ENCODE results near the gene ASB10. TPM values are rescaled to one million over a fixed set of nuclear protein-coding genes. Genes with fewer than 3 reads are reported as not detected.

The ASB10 gene
- total and polyA plus RNA-seq, 7 donors: not detected

DNA sequence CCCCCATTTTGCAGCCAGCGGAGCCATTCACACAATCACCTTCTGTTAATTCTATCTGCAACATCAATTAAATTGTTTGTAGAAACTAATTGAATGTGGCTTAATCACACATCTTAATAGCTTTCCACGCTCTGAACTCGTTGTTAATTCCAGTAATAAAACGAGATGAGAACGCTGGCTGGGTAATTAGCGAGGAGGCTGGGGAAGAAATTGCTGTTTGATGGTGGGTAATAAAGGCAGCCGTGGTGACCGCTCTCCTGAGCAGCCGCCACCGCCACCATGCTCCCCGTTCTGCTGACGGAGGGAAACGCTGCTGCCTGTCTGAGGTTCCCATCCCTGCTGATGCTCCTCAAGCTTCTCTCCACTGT is 55.8 kb downstream of the ASB10 start:
- H3K27me3 ChIP-seq: no peaks in the 10 kb centered on the region
- no peak for DNase-seq
- TF ChIP-seq POLR2A (IDR thresholded peaks at IDR 0.05): no peak
- no peak for TF ChIP-seq EP300 (IDR thresholded peaks at IDR 0.05)
- TF ChIP-seq, protein P1, sequence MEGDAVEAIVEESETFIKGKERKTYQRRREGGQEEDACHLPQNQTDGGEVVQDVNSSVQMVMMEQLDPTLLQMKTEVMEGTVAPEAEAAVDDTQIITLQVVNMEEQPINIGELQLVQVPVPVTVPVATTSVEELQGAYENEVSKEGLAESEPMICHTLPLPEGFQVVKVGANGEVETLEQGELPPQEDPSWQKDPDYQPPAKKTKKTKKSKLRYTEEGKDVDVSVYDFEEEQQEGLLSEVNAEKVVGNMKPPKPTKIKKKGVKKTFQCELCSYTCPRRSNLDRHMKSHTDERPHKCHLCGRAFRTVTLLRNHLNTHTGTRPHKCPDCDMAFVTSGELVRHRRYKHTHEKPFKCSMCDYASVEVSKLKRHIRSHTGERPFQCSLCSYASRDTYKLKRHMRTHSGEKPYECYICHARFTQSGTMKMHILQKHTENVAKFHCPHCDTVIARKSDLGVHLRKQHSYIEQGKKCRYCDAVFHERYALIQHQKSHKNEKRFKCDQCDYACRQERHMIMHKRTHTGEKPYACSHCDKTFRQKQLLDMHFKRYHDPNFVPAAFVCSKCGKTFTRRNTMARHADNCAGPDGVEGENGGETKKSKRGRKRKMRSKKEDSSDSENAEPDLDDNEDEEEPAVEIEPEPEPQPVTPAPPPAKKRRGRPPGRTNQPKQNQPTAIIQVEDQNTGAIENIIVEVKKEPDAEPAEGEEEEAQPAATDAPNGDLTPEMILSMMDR (IDR thresholded peaks at IDR 0.05): no peak
- no peak for TF ChIP-seq POLR2AphosphoS5 (IDR thresholded peaks at IDR 0.05)
- H3K36me3 ChIP-seq: peaks cover 46 to 82% (median 72%) of the 10 kb centered on the region in 4 donors
- no peaks in the 10 kb centered on the region for H3K9me3 ChIP-seq
- 86 to 89% methylated on average over 13 of the region's 13 CpGs for WGBS, 2 donors
- H3K4me1 ChIP-seq: peaks cover 0 to 7% (median 2%) of the 10 kb centered on the region in 4 donors
- intact Hi-C loops (cut with DNase I): no loop called here
- H3K4me3 ChIP-seq: no peak overlapping the region
- H3K27ac ChIP-seq: peak overlapping the region in 1 of 4 donors; percentile 10

DNA sequence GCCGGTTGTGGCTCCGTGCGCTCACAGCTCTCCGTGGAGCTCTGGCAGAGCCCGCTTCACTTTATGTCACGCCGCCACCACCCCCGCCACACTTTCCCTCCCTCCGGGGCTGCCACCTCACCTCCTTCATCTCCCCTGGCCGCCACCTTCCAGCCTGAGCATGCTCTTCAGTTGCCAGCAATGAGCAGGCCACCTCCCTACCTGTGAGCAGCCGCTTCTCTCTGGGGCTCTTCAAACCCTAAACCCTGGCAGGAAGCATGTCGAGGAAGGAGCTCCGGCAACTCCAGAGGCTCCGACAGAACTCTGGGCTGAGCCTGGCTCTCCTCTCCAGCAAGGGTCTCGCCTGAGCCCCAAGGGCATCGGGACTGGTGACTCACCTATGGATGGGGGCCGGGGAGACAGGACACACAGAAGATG is 56.3 kb downstream of the ASB10 start:
- no peak for TF ChIP-seq POLR2A (IDR thresholded peaks at IDR 0.05)
- TF ChIP-seq, protein P1 (IDR thresholded peaks at IDR 0.05): no peak
- TF ChIP-seq EP300 (IDR thresholded peaks at IDR 0.05): no peak

DNA sequence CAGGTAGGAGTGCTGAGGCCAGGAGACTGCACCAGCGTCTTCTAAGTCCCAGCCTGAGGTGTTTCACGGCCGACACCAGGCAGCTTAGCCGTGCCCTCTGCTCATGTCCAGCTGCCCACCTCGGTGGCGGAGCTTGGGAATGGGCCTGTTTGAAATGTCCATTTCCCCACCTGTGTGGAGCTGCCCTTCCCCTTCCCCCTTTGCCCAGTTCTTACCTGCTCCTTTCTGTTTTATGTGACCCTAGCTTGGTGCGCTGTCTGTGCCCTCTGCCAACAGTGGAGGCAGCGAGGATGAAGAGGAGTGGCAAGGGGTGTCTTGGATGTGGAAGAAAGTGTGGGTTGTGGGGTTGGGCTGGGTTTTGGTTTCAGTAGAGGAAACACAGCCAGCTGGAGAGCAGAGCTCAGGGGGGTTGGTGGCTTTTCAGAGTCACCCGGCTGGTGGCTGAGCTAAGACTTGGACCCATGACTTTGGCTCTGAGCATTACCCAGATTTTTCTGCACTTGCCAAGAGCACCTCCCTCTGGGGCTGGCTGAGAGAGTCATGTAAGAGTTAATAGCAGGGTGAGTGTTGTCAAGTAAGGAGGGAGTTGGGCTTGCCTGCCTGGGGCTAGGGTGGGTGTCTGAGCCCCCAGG is 57.0 kb downstream of the ASB10 start:
- Histone ChIP-seq H3K27me3 (no peaks in the 10 kb centered on the region), H3K9me3 (no peaks in the 10 kb centered on the region), H3K27ac (no peak overlapping the region), H3K4me3 (no peak overlapping the region), H3K4me1 (peaks cover 0 to 18% (median 13%) of the 10 kb centered on the region in 4 donors), H3K36me3 (peaks cover 38 to 70% (median 62%) of the 10 kb centered on the region in 4 donors)
- WGBS, 2 donors: 94 to 96% methylated on average over 9 of the region's 9 CpGs
- intact Hi-C loops (cut with DNase I): no loop called here
- no peak for DNase-seq
- no peak for TF ChIP-seq POLR2A (IDR thresholded peaks at IDR 0.05)
- TF ChIP-seq EP300 (IDR thresholded peaks at IDR 0.05): no peak
- TF ChIP-seq POLR2AphosphoS5 (IDR thresholded peaks at IDR 0.05): no peak
- TF ChIP-seq, protein P1 (IDR thresholded peaks at IDR 0.05): no peak

More for the DNA sequence above, 56.3 kb downstream of the ASB10 start:
- Histone ChIP-seq H3K4me1 (peaks cover 0 to 11% (median 7%) of the 10 kb centered on the region in 4 donors), H3K9me3 (no peaks in the 10 kb centered on the region), H3K36me3 (peaks cover 44 to 77% (median 69%) of the 10 kb centered on the region in 4 donors), H3K4me3 (no peak overlapping the region), H3K27ac (no peak overlapping the region), H3K27me3 (no peaks in the 10 kb centered on the region)
- 94 to 95% methylated on average over 17 of the region's 17 CpGs for WGBS, 2 donors
- no peak for DNase-seq
- intact Hi-C loops (cut with DNase I): no loop called here

DNA sequence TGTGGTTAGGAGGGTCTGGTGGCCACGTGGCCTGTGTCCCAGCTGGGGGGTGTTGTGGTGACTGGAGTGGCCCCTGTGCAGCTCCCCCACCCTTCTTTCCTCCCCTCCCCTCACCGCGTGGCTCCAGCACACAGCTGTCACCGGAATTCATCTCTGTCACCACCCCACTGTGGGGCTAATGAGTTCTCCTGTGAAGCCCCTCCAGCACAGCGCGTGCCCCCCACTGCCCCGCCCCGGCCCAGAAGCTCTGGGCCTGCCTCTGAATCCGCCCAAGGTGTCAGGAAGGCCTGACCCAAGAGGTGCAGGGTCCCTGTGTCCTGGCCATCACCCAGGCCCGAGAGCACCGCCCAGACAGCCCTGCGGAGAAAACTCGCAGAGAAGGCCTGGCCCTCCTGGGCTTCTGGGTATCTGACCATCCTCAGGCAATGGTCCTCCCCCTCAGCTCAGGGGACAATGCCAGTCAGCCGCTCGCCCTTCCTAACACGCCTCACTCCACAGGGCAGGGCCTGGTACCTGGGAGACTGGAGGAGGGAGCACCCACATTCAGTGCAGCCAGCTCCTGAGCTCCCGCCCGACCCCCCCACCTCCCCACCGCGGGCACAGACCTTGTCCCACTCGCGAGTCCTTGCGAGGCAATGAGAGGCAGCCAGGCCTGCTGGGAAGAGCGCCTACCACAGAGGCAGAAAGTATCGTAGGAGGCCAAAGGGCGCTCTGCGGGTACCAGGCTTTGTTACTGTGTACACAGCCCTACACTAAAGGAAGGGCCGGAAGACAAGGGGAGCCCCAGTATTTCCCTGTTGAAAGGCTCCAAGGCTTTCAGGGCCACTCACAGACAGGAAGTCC is 57.7 kb downstream of the ASB10 start:
- H3K36me3 ChIP-seq: peaks cover 31 to 67% (median 57%) of the 10 kb centered on the region in 4 donors
- peaks cover 0 to 22% (median 15%) of the 10 kb centered on the region in 4 donors for H3K4me1 ChIP-seq
- TF ChIP-seq EP300 (IDR thresholded peaks at IDR 0.05) (no peak), POLR2A (IDR thresholded peaks at IDR 0.05) (no peak)
- H3K27me3 ChIP-seq: no peaks in the 10 kb centered on the region
- no peak overlapping the region for H3K27ac ChIP-seq
- intact Hi-C loops (cut with DNase I): no loop called here
- no peaks in the 10 kb centered on the region for H3K9me3 ChIP-seq
- 88 to 91% methylated on average over 28 of the region's 28 CpGs for WGBS, 2 donors
- DNase-seq: no peak
- no peak overlapping the region for H3K4me3 ChIP-seq

DNA sequence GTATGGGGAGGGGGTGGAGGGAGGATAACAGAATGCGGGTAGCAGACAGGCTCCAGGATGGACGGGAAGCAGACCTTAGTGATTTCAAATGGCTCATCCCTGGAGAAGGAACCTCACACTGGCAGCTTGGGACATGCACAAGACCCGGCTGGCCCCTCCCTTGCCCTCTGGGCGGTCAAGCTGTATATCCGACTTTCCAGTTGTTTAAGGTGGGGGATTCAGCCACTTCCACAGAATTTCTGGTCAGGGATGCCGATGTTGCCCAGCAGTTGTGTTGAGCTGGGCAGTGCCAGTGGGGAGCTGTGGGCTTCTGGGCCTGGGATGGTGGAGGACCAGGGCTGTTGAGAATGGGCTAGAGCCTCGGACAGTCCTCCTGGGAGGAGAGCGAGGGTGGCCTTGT is 58.3 kb downstream of the ASB10 start:
- H3K4me1 ChIP-seq: peaks cover 0 to 26% (median 15%) of the 10 kb centered on the region in 4 donors
- H3K4me3 ChIP-seq: no peak overlapping the region
- no peaks in the 10 kb centered on the region for H3K27me3 ChIP-seq
- H3K36me3 ChIP-seq: peaks cover 28 to 64% (median 52%) of the 10 kb centered on the region in 4 donors
- intact Hi-C loops (cut with DNase I): no loop called here
- H3K9me3 ChIP-seq: no peaks in the 10 kb centered on the region
- 92 to 95% methylated on average over 8 of the region's 8 CpGs for WGBS, 2 donors
- TF ChIP-seq, protein P1 (IDR thresholded peaks at IDR 0.05): no peak
- TF ChIP-seq POLR2A (IDR thresholded peaks at IDR 0.05) (no peak), POLR2AphosphoS5 (IDR thresholded peaks at IDR 0.05) (no peak), EP300 (IDR thresholded peaks at IDR 0.05) (no peak)
- no peak for DNase-seq
- H3K27ac ChIP-seq: no peak overlapping the region

Measured in sigmoid colon (tissue), 7 donors.